GM12865 (cell line): ENCODE results near the gene ZNRF1.

ENCODE experiments used
- DNase-seq: peaks from one replicate; pipeline ENCODE4 v3.0.0; 2010; ENCODE audit warnings: low read depth
- H3K4me3 ChIP-seq: 2 replicates; pipeline ENCODE4 v1.5.1; 2011; ENCODE audit warnings: mild to moderate bottlenecking, low read depth, low read length, control low read depth
- TF ChIP-seq, protein P1 (sequence below): IDR thresholded peaks from 2 replicates; pipeline ENCODE4 v1.5.1; 2011; ENCODE audit warnings: low read length, control low read depth, low read depth, inconsistent platforms; ENCODE audit not compliant: insufficient read depth; ENCODE audit errors: missing control alignments

ZNRF1 gene

GRCh38 chr16:75048054-75048453 lies 49.2 kb downstream of the ZNRF1 start:
- TF ChIP-seq, protein P1, sequence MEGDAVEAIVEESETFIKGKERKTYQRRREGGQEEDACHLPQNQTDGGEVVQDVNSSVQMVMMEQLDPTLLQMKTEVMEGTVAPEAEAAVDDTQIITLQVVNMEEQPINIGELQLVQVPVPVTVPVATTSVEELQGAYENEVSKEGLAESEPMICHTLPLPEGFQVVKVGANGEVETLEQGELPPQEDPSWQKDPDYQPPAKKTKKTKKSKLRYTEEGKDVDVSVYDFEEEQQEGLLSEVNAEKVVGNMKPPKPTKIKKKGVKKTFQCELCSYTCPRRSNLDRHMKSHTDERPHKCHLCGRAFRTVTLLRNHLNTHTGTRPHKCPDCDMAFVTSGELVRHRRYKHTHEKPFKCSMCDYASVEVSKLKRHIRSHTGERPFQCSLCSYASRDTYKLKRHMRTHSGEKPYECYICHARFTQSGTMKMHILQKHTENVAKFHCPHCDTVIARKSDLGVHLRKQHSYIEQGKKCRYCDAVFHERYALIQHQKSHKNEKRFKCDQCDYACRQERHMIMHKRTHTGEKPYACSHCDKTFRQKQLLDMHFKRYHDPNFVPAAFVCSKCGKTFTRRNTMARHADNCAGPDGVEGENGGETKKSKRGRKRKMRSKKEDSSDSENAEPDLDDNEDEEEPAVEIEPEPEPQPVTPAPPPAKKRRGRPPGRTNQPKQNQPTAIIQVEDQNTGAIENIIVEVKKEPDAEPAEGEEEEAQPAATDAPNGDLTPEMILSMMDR = no peak
- H3K4me3 ChIP-seq = no peak overlapping the region
- no peak for DNase-seq

DNA sequence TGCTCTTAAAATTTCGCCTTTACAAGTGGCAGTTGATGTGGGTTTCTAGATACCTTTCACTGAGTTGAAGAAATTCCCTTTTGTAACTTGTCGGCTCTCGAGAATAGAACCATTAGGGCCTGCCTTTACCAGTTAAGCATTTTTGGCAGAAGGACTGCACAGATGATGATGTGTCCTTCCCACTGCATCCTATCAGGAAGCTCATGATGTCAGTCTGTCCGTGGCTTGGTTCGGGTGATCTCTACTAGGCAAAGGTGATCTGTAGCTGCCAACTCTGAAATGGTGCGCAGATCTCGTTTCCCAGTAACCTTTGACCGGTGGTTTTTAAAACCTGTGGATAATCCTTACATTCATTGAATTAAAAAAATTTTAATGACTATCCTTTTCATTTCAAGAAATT lies 49.7 kb downstream of the ZNRF1 start:
- DNase-seq = no peak
- TF ChIP-seq, protein P1 = no peak
- no peak overlapping the region for H3K4me3 ChIP-seq

- TF ChIP-seq, protein P1 = no peak
- H3K4me3 ChIP-seq = no peak overlapping the region
- no peak for DNase-seq
Observed at GRCh38 chr16:75052481-75053202, 53.8 kb downstream of the ZNRF1 start.

GRCh38 chr16:75053791-75054555 lies 55.1 kb downstream of the ZNRF1 start:
- no peak for DNase-seq
- H3K4me3 ChIP-seq = no peak overlapping the region
- TF ChIP-seq, protein P1 = no peak

- TF ChIP-seq, protein P1 = no peak
- no peak overlapping the region for H3K4me3 ChIP-seq
- DNase-seq = no peak
Observed at GRCh38 chr16:75054556-75054947, 55.7 kb downstream of the ZNRF1 start.

DNA sequence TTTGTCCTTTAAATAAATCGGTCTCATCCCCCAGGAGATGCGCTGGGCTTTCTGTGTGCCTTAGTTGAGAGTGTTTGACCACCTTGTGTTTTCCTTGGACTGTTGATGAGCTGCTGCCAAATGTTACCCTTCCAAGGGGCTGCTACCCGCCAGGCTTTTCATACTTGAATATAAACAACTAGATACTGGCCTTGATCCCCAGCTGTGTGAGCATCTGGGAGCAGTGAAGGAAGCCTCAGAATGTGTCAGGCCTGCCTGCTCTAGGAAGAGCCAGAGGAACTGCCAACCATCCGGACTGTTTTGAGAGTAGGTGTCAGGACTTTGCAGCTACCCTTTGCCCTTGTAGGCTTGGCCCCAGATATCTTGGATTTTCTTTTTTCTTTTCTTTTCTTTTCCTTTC lies 60.0 kb downstream of the ZNRF1 start:
- TF ChIP-seq, protein P1 = no peak
- no peak for DNase-seq
- no peak overlapping the region for H3K4me3 ChIP-seq
